Ectodermal cell (in vitro differentiated cells): ENCODE data around the gene POU5F1.
"Not testable (repeated sequence)": the region's sequence is repeated elsewhere in the genome, so short reads cannot be mapped to it uniquely, and the experiment has no call there.

Experiments
- H3K27ac ChIP-seq: 2 replicates; pipeline ENCODE4 v1.7.0; 2013; ENCODE audit warnings: mild to moderate bottlenecking, low read depth, low read length; ENCODE audit not compliant: insufficient read depth, poor library complexity, severe bottlenecking
- H3K27me3 ChIP-seq: 2 replicates; pipeline ENCODE4 v1.7.0; 2013; ENCODE audit warnings: mild to moderate bottlenecking, low read length; ENCODE audit not compliant: insufficient read depth, control insufficient read depth, poor library complexity, severe bottlenecking
- H3K36me3 ChIP-seq: one replicate; pipeline ENCODE4 v1.7.0; 2013; ENCODE audit warnings: low read length; ENCODE audit not compliant: control insufficient read depth, insufficient read depth
- H3K4me1 ChIP-seq: one replicate; pipeline ENCODE4 v1.7.0; 2013; ENCODE audit warnings: low read length; ENCODE audit not compliant: control insufficient read depth, insufficient read depth
- H3K4me3 ChIP-seq: 2 replicates; pipeline ENCODE4 v1.7.0; 2013; ENCODE audit warnings: low read depth, low read length, control low read depth; ENCODE audit not compliant: insufficient read depth
- H3K9me3 ChIP-seq: 2 replicates; pipeline ENCODE4 v1.7.0; 2013; ENCODE audit warnings: mild to moderate bottlenecking, low read length, moderate library complexity; ENCODE audit not compliant: control insufficient read depth
- WGBS, 2 experiments: methylation state at CpG; one replicate each; pipeline ENCODE4 v1.1.7; 2013; ENCODE audit warnings: missing lambda C conversion rate in 2 of 2; 5-methylcytosine and 5-hydroxymethylcytosine counted together

POU5F1 gene

GRCh38 chr6:31190488-31190887 lies 20.0 kb upstream of the POU5F1 start:
- Histone ChIP-seq H3K4me3 (no peak overlapping the region), H3K27ac (no peak overlapping the region), H3K4me1 (no peaks in the 10 kb centered on the region), H3K9me3 (no peaks in the 10 kb centered on the region), H3K27me3 (no peaks in the 10 kb centered on the region), H3K36me3 (no peaks in the 10 kb centered on the region)
- WGBS, 2 experiments: 89 to 93% methylated on average over 4 of the region's 4 CpGs

GRCh38 chr6:31189223-31189622 lies 18.7 kb upstream of the POU5F1 start:
- H3K4me3 ChIP-seq, H3K27ac ChIP-seq, H3K36me3 ChIP-seq, H3K27me3 ChIP-seq, H3K9me3 ChIP-seq, H3K4me1 ChIP-seq: not testable (repeated sequence)
- WGBS, 2 experiments: 75% methylated on average over 3 of the region's 3 CpGs

- Histone ChIP-seq H3K4me3 (no peak overlapping the region), H3K36me3 (no peaks in the 10 kb centered on the region), H3K4me1 (no peaks in the 10 kb centered on the region), H3K27me3 (no peaks in the 10 kb centered on the region), H3K27ac (no peak overlapping the region), H3K9me3 (no peaks in the 10 kb centered on the region)
- WGBS, 2 experiments: 93 to 96% methylated on average over 5 of the region's 5 CpGs
These were observed 17.3 kb upstream of the POU5F1 start for GRCh38 chr6:31187780-31188194.

- Histone ChIP-seq H3K27ac (no peak overlapping the region), H3K9me3 (no peaks in the 10 kb centered on the region), H3K36me3 (no peaks in the 10 kb centered on the region), H3K4me3 (no peak overlapping the region), H3K27me3 (no peaks in the 10 kb centered on the region), H3K4me1 (no peaks in the 10 kb centered on the region)
- WGBS, 2 experiments: 90 to 91% methylated on average over 24 of the region's 24 CpGs
These were observed 15.7 kb upstream of the POU5F1 start for GRCh38 chr6:31186052-31186734.

- not testable (repeated sequence) for H3K27me3 ChIP-seq, H3K4me3 ChIP-seq, H3K27ac ChIP-seq, H3K36me3 ChIP-seq, H3K9me3 ChIP-seq, H3K4me1 ChIP-seq
- WGBS, 2 experiments: 89 to 93% methylated on average over 4 of the region's 4 CpGs
These were observed 15.2 kb upstream of the POU5F1 start for GRCh38 chr6:31185695-31186051.

GRCh38 chr6:31183859-31184258 lies 13.4 kb upstream of the POU5F1 start:
- not testable (repeated sequence) for H3K27ac ChIP-seq, H3K4me1 ChIP-seq, H3K27me3 ChIP-seq, H3K4me3 ChIP-seq, H3K9me3 ChIP-seq, H3K36me3 ChIP-seq
- 49 to 52% methylated on average over 6 of the region's 6 CpGs for WGBS, 2 experiments

- 95 to 100% methylated on average over 1 of the region's 2 CpGs for WGBS, 2 experiments
These were observed 12.8 kb upstream of the POU5F1 start for GRCh38 chr6:31183287-31183686.

GRCh38 chr6:31180500-31180899 lies 10.0 kb upstream of the POU5F1 start:
- WGBS, 2 experiments: 94 to 95% methylated on average over 26 of the region's 26 CpGs
- Histone ChIP-seq H3K4me3 (no peak overlapping the region), H3K27ac (no peak overlapping the region), H3K27me3 (no peaks in the 10 kb centered on the region), H3K9me3 (no peaks in the 10 kb centered on the region), H3K36me3 (no peaks in the 10 kb centered on the region), H3K4me1 (no peaks in the 10 kb centered on the region)

More at GRCh38 chr6:31183287-31183686, 12.8 kb upstream of the POU5F1 start:
- H3K36me3 ChIP-seq, H3K27ac ChIP-seq, H3K4me1 ChIP-seq, H3K27me3 ChIP-seq, H3K9me3 ChIP-seq, H3K4me3 ChIP-seq: not testable (repeated sequence)

GRCh38 chr6:31179896-31180295 lies 9.4 kb upstream of the POU5F1 start:
- H3K27ac ChIP-seq: no peak overlapping the region
- WGBS, 2 experiments: 90 to 98% methylated on average over 8 of the region's 8 CpGs
- no peaks in the 10 kb centered on the region for H3K4me1 ChIP-seq
- H3K9me3 ChIP-seq: no peaks in the 10 kb centered on the region
- H3K27me3 ChIP-seq: no peaks in the 10 kb centered on the region
- H3K36me3 ChIP-seq: no peaks in the 10 kb centered on the region
- no peak overlapping the region for H3K4me3 ChIP-seq

GRCh38 chr6:31179042-31179386 lies 8.5 kb upstream of the POU5F1 start:
- Histone ChIP-seq H3K27ac (no peak overlapping the region), H3K4me1 (no peaks in the 10 kb centered on the region), H3K27me3 (no peaks in the 10 kb centered on the region), H3K4me3 (no peak overlapping the region), H3K36me3 (no peaks in the 10 kb centered on the region), H3K9me3 (no peaks in the 10 kb centered on the region)
- WGBS, 2 experiments: 90 to 95% methylated on average over 4 of the region's 4 CpGs
